Measurements from ENCODE around the gene RPRML. TPM values are rescaled to one million over a fixed set of nuclear protein-coding genes. Genes with fewer than 3 reads are reported as not detected.

The RPRML gene
- total and polyA plus RNA-seq, 2 donors from 2014 or later, result not detected

DNA sequence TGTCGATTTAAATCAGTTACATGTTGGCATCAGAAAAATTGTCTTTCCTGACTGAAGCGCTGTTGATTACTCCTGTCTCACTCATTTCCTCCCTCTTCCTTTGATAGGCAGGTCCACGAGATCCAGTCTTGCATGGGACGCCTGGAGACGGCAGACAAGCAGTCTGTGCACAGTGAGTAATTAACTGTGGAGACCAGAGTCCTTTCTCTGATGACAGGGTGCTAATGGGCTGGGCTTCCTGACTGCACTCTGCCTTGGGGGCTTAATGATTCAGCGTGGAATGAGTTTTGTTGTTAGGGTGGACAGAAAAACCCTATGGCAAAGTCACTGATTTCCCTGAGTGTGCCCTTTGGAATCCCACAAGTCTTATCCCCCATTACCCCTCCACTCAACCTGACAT lies 49.6 kb downstream of the RPRML start:
- TF ChIP-seq, protein P1, sequence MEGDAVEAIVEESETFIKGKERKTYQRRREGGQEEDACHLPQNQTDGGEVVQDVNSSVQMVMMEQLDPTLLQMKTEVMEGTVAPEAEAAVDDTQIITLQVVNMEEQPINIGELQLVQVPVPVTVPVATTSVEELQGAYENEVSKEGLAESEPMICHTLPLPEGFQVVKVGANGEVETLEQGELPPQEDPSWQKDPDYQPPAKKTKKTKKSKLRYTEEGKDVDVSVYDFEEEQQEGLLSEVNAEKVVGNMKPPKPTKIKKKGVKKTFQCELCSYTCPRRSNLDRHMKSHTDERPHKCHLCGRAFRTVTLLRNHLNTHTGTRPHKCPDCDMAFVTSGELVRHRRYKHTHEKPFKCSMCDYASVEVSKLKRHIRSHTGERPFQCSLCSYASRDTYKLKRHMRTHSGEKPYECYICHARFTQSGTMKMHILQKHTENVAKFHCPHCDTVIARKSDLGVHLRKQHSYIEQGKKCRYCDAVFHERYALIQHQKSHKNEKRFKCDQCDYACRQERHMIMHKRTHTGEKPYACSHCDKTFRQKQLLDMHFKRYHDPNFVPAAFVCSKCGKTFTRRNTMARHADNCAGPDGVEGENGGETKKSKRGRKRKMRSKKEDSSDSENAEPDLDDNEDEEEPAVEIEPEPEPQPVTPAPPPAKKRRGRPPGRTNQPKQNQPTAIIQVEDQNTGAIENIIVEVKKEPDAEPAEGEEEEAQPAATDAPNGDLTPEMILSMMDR (IDR thresholded peaks at IDR 0.05; ENCODE audit: borderline replicate concordance, extremely low read depth, insufficient read depth), result no peak
- DNase-seq, result peak in 2 of 5 donors; percentile 50 to 62
- Histone ChIP-seq H3K9ac (ENCODE audit: low read length in 3 of 3) (no peak overlapping the region), H3K4me1 (ENCODE audit: control insufficient read depth in 2 of 3, insufficient read depth in 2 of 3, low read depth in 1 of 3, low read length in 3 of 3) (peaks cover 0 to 23% (median 19%) of the 10 kb centered on the region in 3 donors), H3K4me3 (ENCODE audit: low read length in 3 of 3) (peak overlapping the region in 1 of 3 donors; percentile 4), H3K9me3 (ENCODE audit: control insufficient read depth in 2 of 3, insufficient read depth in 1 of 3, low read length in 3 of 3) (no peaks in the 10 kb centered on the region), H3K36me3 (ENCODE audit: control insufficient read depth in 2 of 3, insufficient read depth in 3 of 3, low read length in 3 of 3) (peaks cover 3 to 36% (median 20%) of the 10 kb centered on the region in 3 donors), H3K27ac (ENCODE audit: low read depth in 2 of 2, low read length in 2 of 2) (peak overlapping the region in 1 of 2 donors; percentile 20), H3K27me3 (ENCODE audit: control insufficient read depth, insufficient read depth, low read length) (no peaks in the 10 kb centered on the region)
- FAIRE-seq, result no peak
- intact Hi-C loops (cut with DNase I), result no loop called here

DNA sequence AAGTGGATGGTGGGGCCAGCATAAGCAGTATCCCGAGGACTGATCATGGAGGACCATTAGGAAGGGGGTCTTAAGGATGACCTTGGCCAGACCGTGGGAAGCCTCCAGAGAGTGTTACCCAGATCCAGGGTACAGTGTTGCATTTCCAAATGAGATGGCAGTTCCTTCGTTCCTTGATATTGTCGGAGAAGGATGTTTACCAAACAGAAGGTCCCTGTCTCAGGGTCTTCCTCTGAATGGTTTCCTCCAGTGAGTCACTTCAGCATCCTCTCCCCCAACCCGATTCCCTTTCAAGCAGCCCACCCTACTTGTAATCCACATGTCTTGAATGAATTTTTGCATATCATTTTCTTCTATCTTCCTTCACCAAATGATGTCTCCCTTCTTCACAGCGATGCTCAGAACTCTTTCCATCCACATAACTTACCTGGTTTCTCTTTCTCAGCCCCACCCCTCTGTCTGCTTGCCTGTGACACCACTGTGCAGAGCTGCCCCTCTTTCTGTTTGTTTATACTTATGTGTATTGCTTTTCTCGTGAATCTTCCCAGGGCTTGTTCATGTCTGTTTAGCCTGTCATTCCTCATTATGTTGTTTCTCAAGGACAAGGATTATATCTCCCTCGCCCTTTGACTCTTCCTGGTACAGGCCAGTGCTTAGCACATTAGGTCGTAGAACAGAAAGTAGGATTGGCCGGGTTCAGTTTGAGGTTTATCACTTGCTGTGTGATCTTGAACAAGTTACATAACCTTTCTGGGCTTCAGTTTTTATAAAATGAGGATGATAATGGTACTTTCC lies 50.4 kb downstream of the RPRML start:
- Histone ChIP-seq H3K4me3 (ENCODE audit: low read length in 3 of 3) (no peak overlapping the region), H3K36me3 (ENCODE audit: control insufficient read depth in 2 of 3, insufficient read depth in 3 of 3, low read length in 3 of 3) (peaks cover 3 to 30% (median 13%) of the 10 kb centered on the region in 3 donors), H3K4me1 (ENCODE audit: control insufficient read depth in 2 of 3, insufficient read depth in 2 of 3, low read depth in 1 of 3, low read length in 3 of 3) (peaks cover 0 to 28% (median 27%) of the 10 kb centered on the region in 3 donors), H3K9ac (ENCODE audit: low read length in 3 of 3) (no peak overlapping the region), H3K9me3 (ENCODE audit: control insufficient read depth in 2 of 3, insufficient read depth in 1 of 3, low read length in 3 of 3) (no peaks in the 10 kb centered on the region), H3K27ac (ENCODE audit: low read depth in 2 of 2, low read length in 2 of 2) (no peak overlapping the region), H3K27me3 (ENCODE audit: control insufficient read depth, insufficient read depth, low read length) (no peaks in the 10 kb centered on the region)
- DNase-seq, result no peak
- TF ChIP-seq, protein P1 (IDR thresholded peaks at IDR 0.05; ENCODE audit: borderline replicate concordance, extremely low read depth, insufficient read depth), result no peak
- intact Hi-C loops (cut with DNase I), result no loop called here
- no peak for FAIRE-seq

Small RNA genes within 50 kb of the gene (microRNA-seq; reads per million reads assigned to microRNA genes)
- not detected for gene MIR5089

Other genes starting within 250 kb of the RPRML start
- gene WNT3, start 160.6 kb downstream of the RPRML start, total RNA-seq, result 0.38 TPM
- 1.3 TPM for gene WNT3, start 160.6 kb downstream of the RPRML start, polyA plus RNA-seq (ENCODE audit: insufficient read depth, low read depth, low replicate concordance)
- 5.3 TPM for gene WNT9B, start 127.7 kb downstream of the RPRML start, total RNA-seq
- 1.9 TPM for gene WNT9B, start 127.7 kb downstream of the RPRML start, polyA plus RNA-seq (ENCODE audit: insufficient read depth, low read depth, low replicate concordance)
- gene GOSR2, start 56.1 kb downstream of the RPRML start, total RNA-seq, result 68.2 TPM
- gene GOSR2, start 56.1 kb downstream of the RPRML start, polyA plus RNA-seq (ENCODE audit: insufficient read depth, low read depth, low replicate concordance), result 61.4 TPM
- 78.2 TPM for gene CDC27, start 210.0 kb upstream of the RPRML start, total RNA-seq
- 18.2 TPM for gene CDC27, start 210.0 kb upstream of the RPRML start, polyA plus RNA-seq (ENCODE audit: insufficient read depth, low read depth, low replicate concordance)
- not detected for gene MYL4, start 230.1 kb upstream of the RPRML start, total RNA-seq
- gene MYL4, start 230.1 kb upstream of the RPRML start, polyA plus RNA-seq (ENCODE audit: insufficient read depth, low read depth, low replicate concordance), result 1.0 TPM

Measured in kidney (tissue), 14 donors.